GM21390 (cell line): ENCODE measurements around the gene ACO2.
"Not testable (repeated sequence)": the region's sequence is repeated elsewhere in the genome, so short reads cannot be mapped to it uniquely, and the experiment has no call there.

ENCODE experiments used
- ATAC-seq: cut with Tn5 transposase; IDR thresholded peaks from one replicate; pipeline ENCODE4 v1.9.1; 2021; ENCODE audit not compliant: unreplicated experiment

Gene ACO2

DNA sequence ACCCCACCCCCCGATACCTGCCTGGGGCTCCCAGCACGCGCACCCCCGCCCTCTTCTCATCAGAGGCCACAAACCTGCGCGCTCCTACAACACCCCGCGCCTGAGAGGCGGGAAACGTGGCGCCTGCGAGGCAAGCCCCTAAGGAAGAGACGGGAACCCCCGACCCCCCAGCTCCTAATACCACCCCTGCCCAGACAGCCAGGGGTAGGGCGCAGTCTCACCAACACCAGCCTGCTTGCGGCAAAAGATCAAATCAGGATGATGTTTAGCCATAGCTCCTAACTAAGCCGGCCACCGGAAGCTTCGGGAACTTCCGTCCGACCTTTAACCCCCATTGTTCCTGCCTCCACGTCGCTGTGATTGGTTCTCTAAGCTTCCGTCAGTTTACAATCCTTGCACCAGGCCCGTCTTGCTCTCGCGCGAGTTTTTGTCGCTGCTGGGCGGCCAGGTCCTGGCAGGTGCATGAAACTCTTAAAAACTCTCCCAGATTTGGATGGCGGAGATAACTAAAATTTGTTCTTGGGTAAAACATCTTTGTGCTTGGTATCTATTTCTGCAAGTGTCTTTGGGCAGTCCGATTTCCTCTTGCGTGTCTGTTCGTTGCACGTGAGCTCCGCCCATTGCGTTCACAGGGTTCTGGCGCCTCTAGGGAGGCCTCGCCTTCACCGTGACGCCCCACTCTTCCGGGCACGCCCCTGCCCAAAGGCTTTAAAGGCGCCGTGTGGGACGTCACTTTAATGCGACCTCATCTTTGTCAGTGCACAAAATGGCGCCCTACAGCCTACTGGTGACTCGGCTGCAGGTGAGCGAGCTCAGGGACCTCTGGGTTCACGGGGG, at the start of gene ACO2, which contains the start of gene PHF5A:
Gene ACO2 (plus strand): TSS at position 737 of the 837 bp plus-strand sequence. CDS start 30 bp downstream, at position 767.
Gene PHF5A (minus strand): TSS at position 312 of the 837 bp plus-strand sequence. CDS start 39 bp downstream, at position 273.
- ATAC-seq, result peak; percentile 84

- ATAC-seq, result no peak
Observed at GRCh38 chr22:41425660-41426365, 43.1 kb upstream of the ACO2 start.

- ATAC-seq, result no peak
Observed at GRCh38 chr22:41429232-41429950, 39.5 kb upstream of the ACO2 start.

DNA sequence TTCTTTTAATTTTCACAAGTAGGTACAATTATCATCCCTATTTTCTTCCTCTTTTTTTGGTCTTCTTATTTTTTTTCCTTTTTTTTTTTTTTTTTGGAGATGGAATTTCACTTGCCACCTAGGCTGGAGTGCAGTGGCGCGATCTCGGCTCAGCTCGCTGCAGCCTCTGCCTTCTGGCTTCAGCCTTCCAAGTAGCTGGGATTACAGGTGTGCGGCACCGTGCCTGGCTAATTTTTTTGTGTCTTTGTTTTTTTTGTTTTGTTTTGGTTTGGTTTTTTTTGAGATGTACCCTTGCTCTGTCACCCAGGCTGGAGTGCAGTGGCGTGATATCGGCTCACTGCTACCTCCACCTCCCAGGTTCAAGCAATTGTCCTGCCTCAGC, 39.0 kb upstream of the ACO2 start:
- no peak for ATAC-seq

DNA sequence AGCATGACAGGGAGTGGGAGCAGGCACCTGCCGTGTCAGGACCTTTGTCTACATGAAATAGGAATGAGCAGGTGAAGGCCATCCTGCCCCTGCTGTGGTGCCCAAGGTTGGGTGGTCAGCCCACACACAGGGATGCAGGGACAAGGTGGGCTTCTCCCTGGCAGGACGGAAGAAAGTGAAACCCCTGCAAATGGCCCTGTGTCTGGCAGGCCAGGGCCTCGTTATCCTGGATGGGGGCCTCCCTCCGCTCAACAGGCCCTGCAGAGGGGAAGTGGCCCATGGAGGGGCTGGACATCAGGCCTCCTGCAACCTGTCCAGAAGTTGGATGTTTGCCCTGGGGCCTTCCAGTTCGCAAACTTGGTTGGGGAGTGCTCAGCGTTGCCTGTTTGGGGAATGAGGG, 37.3 kb upstream of the ACO2 start:
- ATAC-seq, result no peak

DNA sequence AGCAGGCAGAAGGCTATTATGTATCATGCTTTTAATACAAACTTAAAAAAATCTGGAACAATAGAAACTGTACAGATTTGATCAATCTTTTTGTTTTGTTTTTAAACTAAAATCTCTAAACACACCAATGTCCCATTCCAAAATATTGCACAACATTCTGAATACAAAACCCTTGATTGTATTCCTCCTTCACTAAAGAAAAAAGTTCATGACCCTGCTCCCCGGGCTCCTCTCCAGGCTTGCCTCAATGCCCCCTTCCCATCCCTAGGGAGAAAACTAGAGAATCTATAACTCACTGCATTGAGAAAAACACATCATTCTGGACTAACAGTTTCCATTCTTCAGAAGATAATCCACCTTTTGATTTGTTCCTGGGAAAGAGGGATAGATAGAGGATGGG, 35.4 kb upstream of the ACO2 start:
- not testable (repeated sequence) for ATAC-seq

- ATAC-seq, result not testable (repeated sequence)
Observed at GRCh38 chr22:41434361-41435003, 34.4 kb upstream of the ACO2 start.

- ATAC-seq, result no peak
Observed at GRCh38 chr22:41435560-41435959, 33.4 kb upstream of the ACO2 start.

DNA sequence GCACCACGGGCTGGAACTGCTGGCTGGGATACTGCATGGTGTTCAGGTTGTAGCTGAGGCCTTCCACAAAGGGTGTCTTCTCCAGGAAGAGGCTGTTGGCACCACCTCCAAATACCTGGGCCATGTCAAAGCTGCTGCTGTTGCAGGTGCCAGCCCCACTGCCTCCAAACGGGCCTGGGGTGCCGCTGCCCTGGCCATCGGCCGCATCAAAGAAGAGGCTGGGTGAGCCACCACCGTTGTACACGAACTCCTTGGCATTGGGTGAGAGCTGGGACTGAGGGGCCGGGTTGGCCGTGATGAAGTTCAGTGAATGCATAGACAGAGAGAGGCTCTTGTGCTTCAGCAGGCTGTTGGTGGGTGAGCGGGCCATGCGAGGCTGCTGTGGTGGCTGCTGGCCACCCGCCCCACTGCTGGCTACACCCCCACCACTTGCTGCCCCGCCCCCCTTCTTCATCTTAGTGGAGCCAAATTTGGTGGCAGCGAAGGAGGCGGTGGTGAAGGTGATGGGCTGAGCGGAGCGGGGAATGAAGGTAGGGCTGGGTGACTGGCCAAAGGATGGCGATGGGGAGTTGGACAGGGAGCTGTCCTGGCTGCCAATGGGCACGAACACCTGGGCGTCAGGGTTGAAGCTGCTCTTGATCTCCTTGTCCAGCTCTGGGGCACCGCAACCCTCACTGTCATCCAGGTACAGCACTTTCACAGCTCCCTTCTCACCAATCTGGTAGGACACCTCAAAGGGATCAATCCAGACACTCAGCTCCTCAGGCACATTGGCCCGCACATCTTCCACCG, 32.4 kb upstream of the ACO2 start:
- no peak for ATAC-seq

GRCh38 chr22:41437198-41437597, 31.7 kb upstream of the ACO2 start:
- no peak for ATAC-seq

DNA sequence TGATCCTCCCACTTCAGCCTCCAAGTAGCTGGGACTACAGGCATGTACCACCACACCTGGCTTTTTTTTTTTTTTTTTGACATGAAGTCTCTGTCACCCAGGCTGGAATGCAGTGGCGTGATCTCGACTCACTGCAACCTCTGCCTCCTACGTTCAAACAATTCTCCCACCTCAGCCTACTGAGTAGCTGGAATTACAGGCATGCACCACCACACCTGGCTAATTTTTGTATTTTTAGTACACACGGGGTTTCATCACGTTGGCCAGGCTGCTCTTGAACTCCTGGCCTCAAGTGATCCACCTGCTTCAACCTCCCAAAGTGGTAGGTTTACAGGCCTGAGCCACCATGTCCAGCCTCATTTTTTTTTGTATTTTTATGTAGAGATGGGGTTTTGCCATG, 28.4 kb upstream of the ACO2 start:
- not testable (repeated sequence) for ATAC-seq

GRCh38 chr22:41442240-41442792, 26.6 kb upstream of the ACO2 start:
- no peak for ATAC-seq

DNA sequence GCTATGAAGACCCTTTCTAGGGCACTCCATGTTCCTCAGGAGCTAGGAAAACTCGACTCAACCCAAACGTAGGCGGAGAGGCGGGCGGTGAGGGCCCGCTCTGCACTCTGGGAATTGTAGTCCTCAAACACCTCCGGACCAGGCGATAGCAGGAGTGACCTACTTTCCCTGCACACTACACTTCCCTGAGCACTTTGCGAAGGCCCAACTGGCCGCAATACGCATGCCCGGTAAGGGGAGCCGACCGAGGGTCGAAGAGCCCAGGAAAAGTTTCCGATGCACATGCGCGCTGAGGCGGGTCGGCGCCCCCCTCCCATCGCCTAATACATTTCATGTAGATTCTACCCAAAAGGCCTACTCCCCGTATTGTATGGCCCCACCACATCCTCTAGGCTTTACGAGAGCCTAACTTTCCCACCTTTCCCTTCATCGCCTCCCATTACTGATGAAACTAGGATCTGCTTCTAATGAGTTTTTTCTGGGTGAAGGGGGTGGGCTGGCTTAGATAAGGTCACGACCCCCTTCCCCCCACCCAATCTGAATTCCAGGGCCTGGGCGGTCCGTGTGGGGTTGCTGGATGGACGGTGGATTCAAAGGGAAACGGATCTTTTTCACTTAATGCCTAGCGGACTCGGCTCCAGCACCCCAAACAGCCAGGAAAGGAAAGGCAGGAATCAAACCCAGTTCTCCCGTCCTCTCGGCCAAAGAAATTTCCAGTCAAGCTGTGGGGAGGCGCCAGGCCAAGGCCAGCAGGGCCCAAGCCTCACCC, 24.4 kb upstream of the ACO2 start:
- peak; percentile 46 for ATAC-seq

GRCh38 chr22:41445129-41446056, 23.5 kb upstream of the ACO2 start:
- no peak for ATAC-seq

DNA sequence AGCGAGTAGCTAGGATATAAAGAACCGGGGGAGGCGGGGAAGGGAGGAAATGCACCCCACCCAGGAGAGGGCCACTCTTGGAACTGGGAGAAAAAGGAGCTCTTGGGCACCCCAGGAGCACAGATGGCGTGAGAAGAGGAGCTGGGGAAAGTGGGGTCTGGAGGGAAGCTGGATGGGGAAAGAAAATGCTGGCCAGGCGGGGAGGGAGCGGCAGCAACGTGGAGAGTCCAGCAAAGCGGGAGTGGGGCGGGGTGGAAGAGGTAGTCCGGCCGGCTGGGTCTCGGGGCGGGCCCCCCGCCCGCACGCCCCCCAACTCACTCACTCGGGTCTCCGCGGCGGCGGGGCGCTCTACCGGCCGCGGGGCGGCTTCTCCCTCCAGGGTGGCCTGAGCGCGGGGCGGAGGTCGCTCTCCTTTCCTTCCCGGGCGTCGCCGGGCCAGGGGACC, 22.8 kb upstream of the ACO2 start:
- no peak for ATAC-seq

- peak; percentile 32 for ATAC-seq
Observed at GRCh38 chr22:41446639-41447434, 22.1 kb upstream of the ACO2 start, which contains the start of gene TOB2. TOB2 (minus strand) TSS chr22:41446801; CDS start chr22:41437345, 9,456 bp downstream.
